ENCODE data around the gene BCL7A. TPM values are rescaled to one million over a fixed set of nuclear protein-coding genes. Genes with fewer than 3 reads are reported as not detected.

Gene BCL7A
- total and polyA plus RNA-seq, 10 of the 15 experiments (the other 5 are each of a cell fraction or from before 2014, with no cell fraction given), result 0.37 to 17.2 (median 11.7) TPM

GRCh38 chr12:122067966-122068365 lies 46.3 kb downstream of the BCL7A start (continued):
- TF ChIP-seq EP300 (IDR thresholded peaks at IDR 0.05; ENCODE audit: borderline replicate concordance in 1 of 2, control insufficient read depth in 1 of 2, low read depth in 2 of 2, low read length in 2 of 2), result peak in 1 of 2 experiments; percentile 62; a peak in 2 of 4 replicates
- 0 out of 2 replicates have a peak, but pooled peaks have one; percentile 22 for TF ChIP-seq CREM (IDR thresholded peaks at IDR 0.05; ENCODE audit: low read depth)
- TF ChIP-seq SRF (IDR thresholded peaks at IDR 0.05; ENCODE audit: low read depth in 2 of 2, low read length in 2 of 2), result no peak
- peak; percentile 81 for TF ChIP-seq MAX (IDR thresholded peaks at IDR 0.05; ENCODE audit: low read depth, low read length)
- peak; percentile 53; the same call in 1 of the 2 replicates for TF ChIP-seq TCF3 (IDR thresholded peaks at IDR 0.05; ENCODE audit: borderline replicate concordance, insufficient read depth, low read depth, low read length)
- 0 out of 2 replicates have a peak, but pooled peaks have one; percentile 11 for TF ChIP-seq YY1 (IDR thresholded peaks at IDR 0.05; ENCODE audit: low read depth, low read length)

- no peak for DNase-seq (ENCODE audit: low read depth, low spot score)
- H3K4me2 ChIP-seq (ENCODE audit: control insufficient read depth, insufficient read depth), result no peak overlapping the region
- H3K27me3 ChIP-seq (replicated peaks in 1 of 2; ENCODE audit: control insufficient read depth in 2 of 2, insufficient read depth in 2 of 2, low read length in 1 of 2), result no peaks in the 10 kb centered on the region
- in situ Hi-C loops (cut with MboI), result no loop called here
- no peak overlapping the region for H3K9ac ChIP-seq (ENCODE audit: control insufficient read depth, insufficient read depth, low read length)
- H3K4me3 ChIP-seq, result no peak overlapping the region
- ChIA-PET RAD21 (ENCODE audit: unreplicated experiment) (no interaction called here), CTCF (no interaction called here), SMC1A (ENCODE audit: uncharacterized antibody, unreplicated experiment) (no interaction called here), POLR2A (no interaction called here)
- no peak overlapping the region for H2AFZ ChIP-seq (ENCODE audit: control insufficient read depth, low read depth, low read length)
- intact Hi-C loops (cut with micrococcal nuclease; ENCODE audit: unreplicated experiment), result no loop called here
- H4K20me1 ChIP-seq (ENCODE audit: control insufficient read depth, insufficient read depth), result no peaks in the 10 kb centered on the region
- H3K79me2 ChIP-seq (ENCODE audit: control insufficient read depth, insufficient read depth, low read length), result no peaks in the 10 kb centered on the region
- FAIRE-seq, result no peak
- H3K27ac ChIP-seq (ENCODE audit: control insufficient read depth, insufficient read depth), result no peak overlapping the region
- no TSS peak for BruUV-seq (replicated peaks)
- H3K36me3 ChIP-seq (ENCODE audit: control insufficient read depth in 2 of 2, insufficient read depth in 2 of 2, low read length in 1 of 2), result no peaks in the 10 kb centered on the region
- no peak for ATAC-seq
- H3K9me3 ChIP-seq (replicated peaks; ENCODE audit: control insufficient read depth, insufficient read depth, low read length), result no peaks in the 10 kb centered on the region
- 73% methylated on average over 11 of the region's 11 CpGs for whole genome bisulfite sequencing (ENCODE audit: insufficient coverage, insufficient replicate concordance, low lambda C conversion rate, missing lambda C conversion rate)
- H3K4me1 ChIP-seq (ENCODE audit: control insufficient read depth, insufficient read depth, low read length), result peaks cover 19% of the 10 kb centered on the region
- TF ChIP-seq CREM (IDR thresholded peaks at IDR 0.05; ENCODE audit: low read depth), result no peak
Observed at GRCh38 chr12:122072031-122072970, 50.6 kb downstream of the BCL7A start.

Data from GM12878 (cell line).